OCI-LY7 (cell line): ENCODE measurements around the gene ATP6V0E1. TPM values are rescaled to one million over a fixed set of nuclear protein-coding genes. Genes with fewer than 3 reads are reported as not detected.

Experiments used
- BruUV-seq: library from RNA; stranded (reverse); fragments of 400-500 nt; replicated peaks from 2 replicates; lab custom pipeline; 2021; lab: Mats Ljungman, UMichigan
- CTCF ChIA-PET: fragments of 300-600 bp; sonication (Branson Sonifier 250); formaldehyde crosslinking; loops from one replicate; lab custom pipeline; 2022; ENCODE audit warnings: antibody characterized with exemption; ENCODE audit not compliant: unreplicated experiment; lab: Charles Lee
- POLR2A ChIA-PET: fragments of 300-600 bp; sonication (Branson Sonifier 250); formaldehyde crosslinking; loops from one replicate; lab custom pipeline; 2022; ENCODE audit warnings: antibody characterized with exemption; lab: Charles Lee
- DNase-seq: peaks from one replicate; pipeline ENCODE4 v3.0.0-alpha.2; 2015; ENCODE audit warnings: low spot score
- H2AFZ ChIP-seq: fragments of 200-600 bp; sonication (generic), shearing (Covaris generic); 2 replicates; pipeline ENCODE4 v1.6.1; 2014; ENCODE audit warnings: mild to moderate bottlenecking, antibody characterized with exemption, low read length, moderate library complexity
- H3K27ac ChIP-seq: fragments of 200-600 bp; sonication (generic); 2 replicates; pipeline ENCODE4 v1.5.1; 2014; ENCODE audit warnings: mixed run types, low read depth, mild to moderate bottlenecking, moderate library complexity, low read length, inconsistent platforms; ENCODE audit not compliant: poor library complexity, severe bottlenecking
- H3K36me3 ChIP-seq: fragments of 200-600 bp; sonication (generic); 2 replicates; pipeline ENCODE4 v1.6.1; 2014; ENCODE audit warnings: mild to moderate bottlenecking, antibody characterized with exemption, low read length, moderate library complexity, mixed read lengths; ENCODE audit not compliant: insufficient read depth
- H3K4me1 ChIP-seq: fragments of 200-600 bp; sonication (generic); 2 replicates; pipeline ENCODE4 v1.5.1; 2014; ENCODE audit warnings: mild to moderate bottlenecking, low read length; ENCODE audit not compliant: insufficient read depth, poor library complexity, severe bottlenecking
- H3K4me2 ChIP-seq: fragments of 200-600 bp; sonication (generic); 2 replicates; pipeline ENCODE4 v1.6.1; 2014; ENCODE audit warnings: mild to moderate bottlenecking, low read length
- H3K4me3 ChIP-seq: fragments of 200-600 bp; sonication (generic); 2 replicates; pipeline ENCODE4 v1.5.1; 2014; ENCODE audit warnings: mild to moderate bottlenecking, low read depth, low read length; ENCODE audit not compliant: poor library complexity, severe bottlenecking
- H3K79me2 ChIP-seq: fragments of 200-600 bp; sonication (generic); 2 replicates; pipeline ENCODE4 v1.6.1; 2016; ENCODE audit warnings: low read depth, mild to moderate bottlenecking, low read length, moderate library complexity, mixed read lengths; ENCODE audit not compliant: insufficient read depth
- H3K9me2 ChIP-seq: fragments of 200-600 bp; sonication (generic); 2 replicates; pipeline ENCODE4 v1.6.1; 2016; ENCODE audit warnings: mild to moderate bottlenecking, low read length, mixed read lengths; ENCODE audit not compliant: insufficient read depth
- H3K9me3 ChIP-seq: fragments of 200-600 bp; sonication (generic); 2 replicates; pipeline ENCODE4 v1.6.1; 2014; ENCODE audit warnings: mild to moderate bottlenecking, mixed run types, low read length, mixed read lengths
- H4K20me1 ChIP-seq: fragments of 200-600 bp; sonication (generic); 2 replicates; pipeline ENCODE4 v1.6.1; 2014; ENCODE audit warnings: mild to moderate bottlenecking, antibody characterized with exemption, low read length, moderate library complexity, mixed read lengths; ENCODE audit not compliant: insufficient read depth
- CTCF ChIP-seq: fragments of 200-600 bp; sonication (generic); conservative IDR thresholded peaks from 2 replicates; pipeline ENCODE4 v1.5.1; 2014; ENCODE audit warnings: mild to moderate bottlenecking, antibody characterized with exemption, low read length, moderate library complexity, mixed read lengths
- EZH2phosphoT487 ChIP-seq: fragments of 200-600 bp; sonication (generic); IDR thresholded peaks from 2 replicates; pipeline ENCODE4 v1.6.1; 2018; ENCODE audit warnings: low read depth, borderline replicate concordance, mild to moderate bottlenecking, mixed run types, antibody characterized with exemption, low read length, moderate library complexity, mixed read lengths
- intact Hi-C: fragments of 100-400 bp; cut with micrococcal nuclease; formaldehyde crosslinking; loops from one replicate; pipeline ENCODE4 v1.10.0; 2022; ENCODE audit not compliant: unreplicated experiment
- total RNA-seq, 2 experiments: library from RNA; depleted of rRNA in 1 of 2; stranded (reverse); fragments of >200 nt in 1 of 2; shearing (Covaris generic) in 1 of 2; gene quantifications; 2 replicates each; pipeline ENCODE4 v1.2.3, GENCODE V29; 2014 to 2022

ATP6V0E1 gene
- total RNA-seq, 2 experiments from 2014 or later: 39.9 to 59.4 TPM

DNA sequence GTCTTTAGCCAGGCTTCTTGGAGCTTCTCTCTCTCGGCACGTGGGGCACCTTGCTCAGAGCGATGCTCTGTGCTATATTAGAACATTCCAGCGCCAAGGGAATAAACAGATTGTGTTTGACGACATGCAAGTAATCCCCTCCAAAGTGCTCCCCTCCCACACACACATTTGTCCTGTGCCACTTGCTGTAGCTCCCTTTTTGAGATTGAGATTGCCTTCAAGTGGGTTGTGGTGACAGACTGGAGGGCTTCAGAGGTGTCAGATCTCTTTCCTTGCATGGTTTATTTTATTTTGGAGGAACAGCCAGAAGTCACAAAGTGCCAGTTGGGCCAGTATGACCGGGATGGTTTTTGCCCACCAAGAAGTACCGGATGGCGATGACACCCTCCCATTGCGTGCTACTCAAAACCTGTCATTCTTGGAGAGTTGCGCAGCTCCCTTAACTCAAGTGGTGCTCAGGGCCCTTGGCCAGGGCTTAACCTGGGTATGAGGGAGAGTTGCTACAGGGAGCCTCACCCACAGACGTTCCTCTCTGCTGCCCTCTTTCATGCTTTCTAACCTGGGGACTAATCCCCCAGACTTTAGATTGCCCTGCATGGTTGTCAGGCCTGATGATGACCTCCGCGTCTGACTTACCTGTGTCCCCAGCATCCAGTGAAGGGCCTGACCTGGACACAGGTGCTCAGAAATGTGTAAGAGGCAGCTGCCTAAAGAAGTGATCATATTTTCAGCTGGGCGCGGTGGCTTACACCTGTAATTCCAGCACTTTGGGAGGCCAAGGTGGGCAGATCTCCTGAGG is 43.1 kb upstream of the ATP6V0E1 start:
- BruUV-seq: no TSS peak
- CTCF ChIA-PET: no interaction called here
- no peaks in the 10 kb centered on the region for H3K4me1 ChIP-seq
- POLR2A ChIA-PET: interaction anchor here (0.6 to 0.7 kb wide), 2 partner anchors 183 to 1950 kb away, joined by 3 read pairs; no protein-coding TSS in a partner anchor
- no peaks in the 10 kb centered on the region for H4K20me1 ChIP-seq
- no peak overlapping the region for H2AFZ ChIP-seq
- H3K27ac ChIP-seq: no peak overlapping the region
- TF ChIP-seq CTCF: no peak
- no peak for TF ChIP-seq EZH2phosphoT487
- no peak overlapping the region for H3K4me2 ChIP-seq
- peaks cover 58% of the 10 kb centered on the region for H3K36me3 ChIP-seq
- no peak overlapping the region for H3K4me3 ChIP-seq
- no peaks in the 10 kb centered on the region for H3K79me2 ChIP-seq
- no peaks in the 10 kb centered on the region for H3K9me2 ChIP-seq
- DNase-seq: no peak
- H3K9me3 ChIP-seq: no peaks in the 10 kb centered on the region
- intact Hi-C loops: no loop called here

GRCh38 chr5:172941067-172941516 is 42.5 kb upstream of the ATP6V0E1 start:
- Histone ChIP-seq H3K79me2 (no peaks in the 10 kb centered on the region), H3K4me3 (no peak overlapping the region), H3K9me2 (no peaks in the 10 kb centered on the region), H3K9me3 (no peaks in the 10 kb centered on the region), H3K27ac (no peak overlapping the region), H3K4me2 (no peak overlapping the region), H3K4me1 (no peaks in the 10 kb centered on the region), H3K36me3 (peaks cover 52% of the 10 kb centered on the region), H4K20me1 (no peaks in the 10 kb centered on the region), H2AFZ (no peak overlapping the region)
- no TSS peak for BruUV-seq
- TF ChIP-seq CTCF (no peak), EZH2phosphoT487 (no peak)
- ChIA-PET CTCF (no interaction called here), POLR2A (interaction anchor here (0.7 kb wide), 1 partner anchor 184 kb away, joined by 3 read pairs; no protein-coding TSS in a partner anchor)
- no peak for DNase-seq
- intact Hi-C loops: no loop called here

- ChIA-PET CTCF (no interaction called here), POLR2A (no interaction called here)
- intact Hi-C loops: no loop called here
- Histone ChIP-seq H3K27ac (no peak overlapping the region), H3K9me3 (no peaks in the 10 kb centered on the region), H3K4me3 (no peak overlapping the region), H4K20me1 (no peaks in the 10 kb centered on the region), H3K36me3 (peaks cover 51% of the 10 kb centered on the region), H3K4me2 (no peak overlapping the region), H3K9me2 (no peaks in the 10 kb centered on the region), H2AFZ (no peak overlapping the region), H3K4me1 (no peaks in the 10 kb centered on the region), H3K79me2 (no peaks in the 10 kb centered on the region)
- TF ChIP-seq EZH2phosphoT487: no peak
- no peak for TF ChIP-seq CTCF
- no TSS peak for BruUV-seq
- DNase-seq: no peak
Measured at GRCh38 chr5:172942556-172942955, 41.0 kb upstream of the ATP6V0E1 start.
